ENCODE results near the gene SQOR.
A peak's percentile ranks its signal among the peaks of the same experiment; 100 is the strongest.

SQOR gene

GRCh38 chr15:45634432-45635190 lies at the start of gene SQOR:
TSS of gene SQOR (plus strand) at chr15:45635029. CDS start at chr15:45658924, 23,895 bp downstream.
- DNase-seq (ENCODE audit: low spot score in 2 of 2) (peak; percentile 26 to 70), ATAC-seq (ENCODE audit: low read depth) (peak; percentile 60)
- Mint-ChIP-seq H3K9me3 (no peaks in the 10 kb centered on the region), H3K27ac (peak within 1 kb of the TSS; percentile 87), H3K36me3 (peaks cover 7% of the 10 kb centered on the region), H3K27me3 (no peaks in the 10 kb centered on the region), H3K4me3 (peak within 1 kb of the TSS; percentile 95), H3K4me1 (peaks cover 37% of the 10 kb centered on the region)

DNA sequence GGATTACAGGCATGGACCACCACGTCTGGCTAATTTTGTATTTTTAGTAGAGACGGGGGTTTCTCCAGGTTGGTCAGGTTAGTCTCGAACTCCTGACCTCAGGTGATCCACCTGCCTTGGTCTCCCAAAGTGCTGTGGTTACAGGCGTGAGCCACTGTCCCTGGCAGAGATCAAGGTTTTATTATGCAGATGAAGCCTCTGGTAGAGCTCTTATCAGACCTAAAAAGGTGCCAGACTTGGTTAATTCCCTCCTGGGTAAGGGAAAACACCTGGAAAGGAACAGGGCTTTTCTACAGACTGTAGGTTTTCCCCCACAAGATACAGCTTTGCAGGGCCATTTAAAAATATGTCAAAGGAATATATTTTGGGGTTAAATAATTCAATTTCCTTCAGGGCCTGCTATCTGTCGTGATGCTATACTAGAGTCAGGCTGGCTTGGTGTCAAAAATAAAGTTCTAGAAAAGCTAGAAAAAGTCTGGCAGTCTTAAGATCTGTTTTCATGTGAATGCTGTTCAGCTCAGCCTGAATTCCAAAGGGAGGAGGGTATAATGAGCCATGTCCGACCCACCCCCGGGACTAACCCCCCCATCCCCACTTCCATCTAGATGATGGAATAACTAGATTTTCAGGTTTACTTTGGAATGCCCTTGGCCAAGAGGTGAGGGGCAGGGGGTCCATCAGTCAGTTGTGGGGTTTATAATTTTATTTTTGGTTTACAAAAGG lies 49.6 kb upstream of the SQOR start:
- Mint-ChIP-seq H3K4me1 (peaks cover 21% of the 10 kb centered on the region), H3K27ac (peak overlapping the region; percentile 100), H3K4me3 (no peak overlapping the region), H3K9me3 (no peaks in the 10 kb centered on the region), H3K27me3 (no peaks in the 10 kb centered on the region), H3K36me3 (peaks cover 3% of the 10 kb centered on the region)
- DNase-seq (ENCODE audit: low spot score in 2 of 2): no peak
- ATAC-seq (ENCODE audit: low read depth): no peak

DNA sequence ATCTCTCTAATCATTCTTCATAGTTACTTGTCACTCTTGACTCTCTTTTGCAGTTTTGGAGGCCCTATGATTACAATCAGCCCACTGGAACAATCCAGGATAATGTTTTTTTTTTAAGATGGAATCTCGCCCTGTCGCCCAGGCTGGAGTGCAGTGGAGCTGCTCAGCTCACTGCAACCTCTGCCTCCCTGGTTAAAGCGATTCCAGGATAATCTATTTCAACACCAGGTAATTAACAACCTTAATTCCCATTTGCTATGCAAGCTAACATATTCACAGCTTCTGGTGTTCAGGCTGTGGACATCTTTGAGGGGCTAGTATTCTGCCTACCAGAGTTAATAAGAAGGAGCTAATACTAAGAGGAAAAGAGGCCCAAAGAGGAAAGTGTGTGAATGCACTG lies 48.7 kb upstream of the SQOR start:
- Mint-ChIP-seq H3K36me3 (peaks cover 3% of the 10 kb centered on the region), H3K4me3 (peak overlapping the region; percentile 100), H3K4me1 (peaks cover 21% of the 10 kb centered on the region), H3K9me3 (no peaks in the 10 kb centered on the region), H3K27ac (peak overlapping the region; percentile 100), H3K27me3 (no peaks in the 10 kb centered on the region)
- DNase-seq (ENCODE audit: low spot score in 2 of 2) (no peak), ATAC-seq (ENCODE audit: low read depth) (no peak)

- no peak for ATAC-seq (ENCODE audit: low read depth)
- peak overlapping the region; percentile 100 for H3K4me3 Mint-ChIP-seq
- H3K9me3 Mint-ChIP-seq: no peaks in the 10 kb centered on the region
- H3K27me3 Mint-ChIP-seq: no peaks in the 10 kb centered on the region
- peaks cover 21% of the 10 kb centered on the region for H3K4me1 Mint-ChIP-seq
- peaks cover 3% of the 10 kb centered on the region for H3K36me3 Mint-ChIP-seq
- peak overlapping the region; percentile 100 for H3K27ac Mint-ChIP-seq
- DNase-seq (ENCODE audit: low spot score in 2 of 2): no peak
Observed at GRCh38 chr15:45586601-45587094, 48.2 kb upstream of the SQOR start.

GRCh38 chr15:45587095-45587862 lies 47.5 kb upstream of the SQOR start, which contains the start of gene BLOC1S6:
TSS of gene BLOC1S6 (plus strand) at chr15:45587379. CDS start at chr15:45587444, 65 bp downstream.
- Mint-ChIP-seq H3K36me3 (peaks cover 3% of the 10 kb centered on the region), H3K27ac (peak within 1 kb of the TSS; percentile 100), H3K4me3 (peak within 1 kb of the TSS; percentile 100), H3K27me3 (no peaks in the 10 kb centered on the region), H3K4me1 (peaks cover 21% of the 10 kb centered on the region), H3K9me3 (no peaks in the 10 kb centered on the region)
- ATAC-seq (ENCODE audit: low read depth) (peak; percentile 80), DNase-seq (ENCODE audit: low spot score in 2 of 2) (peak; percentile 92 to 96)

DNA sequence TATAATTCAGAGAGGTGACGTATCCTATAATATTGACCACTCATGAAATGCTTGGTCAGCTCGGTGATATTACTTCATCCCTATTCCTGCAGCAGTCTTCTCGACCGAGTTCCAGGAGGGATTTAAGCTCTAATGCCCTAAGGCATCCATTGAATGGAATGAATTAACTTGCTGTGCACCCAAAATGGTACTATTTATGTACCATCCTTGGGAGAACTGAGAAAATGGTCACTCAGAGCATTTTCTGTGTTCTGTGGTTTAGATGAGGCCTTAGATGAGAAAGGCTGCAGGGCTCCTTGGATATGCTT lies 47.0 kb upstream of the SQOR start:
- no peaks in the 10 kb centered on the region for H3K27me3 Mint-ChIP-seq
- DNase-seq (ENCODE audit: low spot score in 2 of 2) (no peak), ATAC-seq (ENCODE audit: low read depth) (no peak)
- H3K9me3 Mint-ChIP-seq: no peaks in the 10 kb centered on the region
- peaks cover 21% of the 10 kb centered on the region for H3K4me1 Mint-ChIP-seq
- H3K4me3 Mint-ChIP-seq: peak overlapping the region; percentile 100
- peak overlapping the region; percentile 100 for H3K27ac Mint-ChIP-seq
- H3K36me3 Mint-ChIP-seq: peaks cover 5% of the 10 kb centered on the region

DNA sequence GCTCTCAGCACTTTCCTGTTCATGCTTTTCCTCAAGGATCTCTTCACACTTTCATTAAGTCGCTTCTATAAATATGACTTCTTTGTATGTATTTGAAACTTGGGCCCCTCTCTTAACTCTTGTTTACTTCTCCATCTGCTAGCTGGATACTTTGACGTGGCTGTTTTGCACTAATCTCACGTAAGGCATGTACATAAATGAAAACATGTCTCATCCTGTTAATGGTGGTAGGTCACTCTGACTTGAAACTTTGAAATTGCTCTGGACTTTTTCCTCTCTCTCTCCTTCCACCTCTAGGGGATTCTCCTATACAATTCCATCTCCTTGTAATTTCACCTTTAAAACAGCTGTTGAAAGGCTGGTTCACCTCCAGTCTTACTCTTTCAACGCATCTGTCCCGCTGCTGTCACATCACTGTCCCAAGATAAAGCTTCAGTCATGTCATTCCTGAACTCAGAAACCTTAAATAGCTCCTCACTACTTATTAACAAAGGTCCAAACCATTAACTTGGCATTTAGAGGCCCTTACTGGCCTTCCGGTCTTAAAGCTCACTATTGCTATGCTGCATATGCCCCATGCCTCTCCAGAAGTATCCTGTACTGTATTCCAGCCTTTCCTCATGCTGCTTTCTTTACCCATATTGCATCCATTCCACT lies 46.5 kb upstream of the SQOR start:
- H3K27me3 Mint-ChIP-seq: no peaks in the 10 kb centered on the region
- no peaks in the 10 kb centered on the region for H3K9me3 Mint-ChIP-seq
- peaks cover 5% of the 10 kb centered on the region for H3K36me3 Mint-ChIP-seq
- peak overlapping the region; percentile 100 for H3K4me3 Mint-ChIP-seq
- DNase-seq (ENCODE audit: low spot score in 2 of 2): no peak
- H3K27ac Mint-ChIP-seq: peak overlapping the region; percentile 100
- H3K4me1 Mint-ChIP-seq: peaks cover 21% of the 10 kb centered on the region
- ATAC-seq (ENCODE audit: low read depth): no peak

DNA sequence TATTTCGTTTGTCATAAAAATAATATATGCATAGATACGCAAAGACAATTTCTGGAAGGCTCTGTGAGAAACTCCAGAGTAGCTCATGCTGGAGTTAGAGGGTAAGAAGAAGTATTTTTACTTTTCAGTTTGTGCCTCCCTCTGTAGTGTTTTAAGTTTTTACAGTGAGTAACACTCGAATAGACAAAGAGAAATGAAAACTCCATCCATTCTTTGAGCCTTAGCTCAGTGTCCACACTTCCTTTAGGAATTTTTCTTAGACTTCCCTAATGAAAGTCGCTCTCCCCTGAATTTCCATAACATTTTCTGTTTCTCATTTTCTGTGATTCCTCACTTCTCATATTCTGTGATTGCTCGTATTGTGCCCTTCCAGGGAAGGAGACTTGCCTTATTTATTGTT lies 45.6 kb upstream of the SQOR start:
- H3K36me3 Mint-ChIP-seq: peaks cover 10% of the 10 kb centered on the region
- no peaks in the 10 kb centered on the region for H3K27me3 Mint-ChIP-seq
- ATAC-seq (ENCODE audit: low read depth): no peak
- H3K9me3 Mint-ChIP-seq: no peaks in the 10 kb centered on the region
- H3K27ac Mint-ChIP-seq: no peak overlapping the region
- no peak for DNase-seq (ENCODE audit: low spot score in 2 of 2)
- peaks cover 23% of the 10 kb centered on the region for H3K4me1 Mint-ChIP-seq
- H3K4me3 Mint-ChIP-seq: peak overlapping the region; percentile 41

DNA sequence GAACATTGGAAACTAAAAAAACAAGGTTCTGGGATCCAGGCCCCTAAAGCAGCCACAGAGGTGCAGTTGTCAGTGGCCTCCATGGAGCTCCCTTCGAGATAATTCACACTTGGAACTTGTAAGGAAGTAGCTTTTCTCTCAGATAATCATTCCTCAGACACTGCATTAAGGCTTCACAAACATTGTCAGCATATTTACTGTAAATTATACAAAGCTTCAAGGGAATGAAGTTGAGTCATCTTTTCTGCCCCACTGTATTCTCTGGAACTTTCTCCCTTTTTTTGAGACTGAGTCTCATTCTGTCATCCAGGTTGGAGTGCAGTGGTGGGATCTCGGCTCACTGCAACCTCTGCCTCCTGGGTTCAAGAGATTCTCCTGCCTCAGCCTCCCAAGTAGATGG lies 40.5 kb upstream of the SQOR start:
- ATAC-seq (ENCODE audit: low read depth) (no peak), DNase-seq (ENCODE audit: low spot score in 2 of 2) (no peak)
- no peaks in the 10 kb centered on the region for H3K27me3 Mint-ChIP-seq
- peaks cover 6% of the 10 kb centered on the region for H3K4me1 Mint-ChIP-seq
- no peaks in the 10 kb centered on the region for H3K9me3 Mint-ChIP-seq
- H3K4me3 Mint-ChIP-seq: no peak overlapping the region
- H3K27ac Mint-ChIP-seq: peak overlapping the region; percentile 68
- peaks cover 17% of the 10 kb centered on the region for H3K36me3 Mint-ChIP-seq

GRCh38 chr15:45594835-45595530 lies 39.8 kb upstream of the SQOR start:
- DNase-seq (ENCODE audit: low spot score in 2 of 2) (no peak), ATAC-seq (ENCODE audit: low read depth) (no peak)
- H3K36me3 Mint-ChIP-seq: peaks cover 16% of the 10 kb centered on the region
- H3K27ac Mint-ChIP-seq: no peak overlapping the region
- H3K4me3 Mint-ChIP-seq: no peak overlapping the region
- no peaks in the 10 kb centered on the region for H3K27me3 Mint-ChIP-seq
- H3K9me3 Mint-ChIP-seq: no peaks in the 10 kb centered on the region
- peaks cover 2% of the 10 kb centered on the region for H3K4me1 Mint-ChIP-seq

GRCh38 chr15:45603881-45604280 lies 30.9 kb upstream of the SQOR start:
- Mint-ChIP-seq H3K9me3 (no peaks in the 10 kb centered on the region), H3K27ac (peak overlapping the region; percentile 29), H3K36me3 (peaks cover 7% of the 10 kb centered on the region), H3K4me3 (peak overlapping the region; percentile 24), H3K27me3 (no peaks in the 10 kb centered on the region), H3K4me1 (peaks cover 19% of the 10 kb centered on the region)
- peak; percentile 87 for ATAC-seq (ENCODE audit: low read depth)
- no peak for DNase-seq (ENCODE audit: low spot score in 2 of 2)

- ATAC-seq (ENCODE audit: low read depth) (peak; percentile 11), DNase-seq (ENCODE audit: low spot score in 2 of 2) (no peak)
- H3K27me3 Mint-ChIP-seq: no peaks in the 10 kb centered on the region
- H3K4me1 Mint-ChIP-seq: peaks cover 19% of the 10 kb centered on the region
- peak overlapping the region; percentile 3 for H3K4me3 Mint-ChIP-seq
- no peaks in the 10 kb centered on the region for H3K9me3 Mint-ChIP-seq
- H3K36me3 Mint-ChIP-seq: peaks cover 7% of the 10 kb centered on the region
- peak overlapping the region; percentile 29 for H3K27ac Mint-ChIP-seq
Observed at GRCh38 chr15:45604326-45604725, 30.5 kb upstream of the SQOR start.

DNA sequence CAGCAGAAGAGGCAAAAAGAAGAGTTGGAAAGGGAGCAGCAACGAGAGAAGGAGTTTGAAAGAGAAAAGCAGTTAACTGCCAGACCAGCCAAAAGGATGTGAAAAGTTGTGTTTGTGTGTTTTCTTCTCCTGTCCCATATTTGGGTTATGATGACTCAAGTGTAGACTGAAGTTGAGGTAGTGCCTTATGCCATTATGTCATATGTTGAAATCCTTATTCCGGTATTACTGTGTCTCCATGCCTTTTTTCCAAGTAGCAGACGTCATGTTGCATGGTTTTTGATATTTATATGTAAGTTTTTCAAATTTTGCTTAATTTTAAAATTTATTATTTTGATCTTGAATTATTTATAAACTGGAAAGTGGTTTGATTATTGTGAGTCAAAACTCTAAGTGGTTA lies 28.4 kb upstream of the SQOR start:
- no peak for DNase-seq (ENCODE audit: low spot score in 2 of 2)
- H3K27me3 Mint-ChIP-seq: no peaks in the 10 kb centered on the region
- H3K4me3 Mint-ChIP-seq: no peak overlapping the region
- ATAC-seq (ENCODE audit: low read depth): no peak
- H3K9me3 Mint-ChIP-seq: no peaks in the 10 kb centered on the region
- H3K4me1 Mint-ChIP-seq: peaks cover 19% of the 10 kb centered on the region
- peaks cover 9% of the 10 kb centered on the region for H3K36me3 Mint-ChIP-seq
- no peak overlapping the region for H3K27ac Mint-ChIP-seq

Measured in memory B cell (primary cell).